ENCODE data around the gene ARFGAP1.

ARFGAP1 gene

DNA sequence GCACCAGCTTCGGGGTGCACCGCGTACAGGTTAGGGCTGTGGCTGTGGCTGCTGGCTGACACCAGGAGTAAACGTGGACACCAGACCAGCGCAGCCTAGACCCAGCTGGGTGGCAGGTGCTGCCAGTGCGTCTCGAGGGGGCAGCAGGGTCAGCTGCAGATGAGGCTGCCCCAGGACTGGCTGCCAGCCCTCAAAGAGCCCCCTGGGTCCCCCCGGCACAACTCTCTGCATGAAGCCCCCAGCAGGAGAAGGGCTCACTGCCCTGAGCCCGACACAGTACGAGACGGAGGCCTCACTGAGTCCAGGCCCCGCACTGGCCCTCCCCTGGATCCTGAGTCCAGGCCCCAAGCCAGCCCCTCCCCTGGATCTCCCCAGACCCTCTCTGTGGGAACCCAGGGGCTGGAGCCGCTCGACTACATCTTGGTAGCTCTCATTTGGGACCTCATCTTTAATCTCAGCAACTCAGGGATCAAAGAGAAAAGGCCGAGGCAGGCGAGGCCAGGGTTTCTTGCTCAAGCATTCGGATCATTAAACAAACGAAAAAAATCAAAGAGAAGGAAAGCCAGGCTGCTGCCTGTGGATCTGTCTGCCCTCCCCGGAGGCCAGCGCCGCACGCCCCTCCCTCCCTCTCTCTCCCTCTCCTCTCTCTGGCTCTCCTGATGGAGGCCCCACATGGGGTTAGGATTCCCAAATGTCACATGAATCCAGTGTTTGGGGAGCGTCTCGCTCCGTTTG lies 11.4 kb upstream of the ARFGAP1 start:
- DNase-seq = no peak

DNA sequence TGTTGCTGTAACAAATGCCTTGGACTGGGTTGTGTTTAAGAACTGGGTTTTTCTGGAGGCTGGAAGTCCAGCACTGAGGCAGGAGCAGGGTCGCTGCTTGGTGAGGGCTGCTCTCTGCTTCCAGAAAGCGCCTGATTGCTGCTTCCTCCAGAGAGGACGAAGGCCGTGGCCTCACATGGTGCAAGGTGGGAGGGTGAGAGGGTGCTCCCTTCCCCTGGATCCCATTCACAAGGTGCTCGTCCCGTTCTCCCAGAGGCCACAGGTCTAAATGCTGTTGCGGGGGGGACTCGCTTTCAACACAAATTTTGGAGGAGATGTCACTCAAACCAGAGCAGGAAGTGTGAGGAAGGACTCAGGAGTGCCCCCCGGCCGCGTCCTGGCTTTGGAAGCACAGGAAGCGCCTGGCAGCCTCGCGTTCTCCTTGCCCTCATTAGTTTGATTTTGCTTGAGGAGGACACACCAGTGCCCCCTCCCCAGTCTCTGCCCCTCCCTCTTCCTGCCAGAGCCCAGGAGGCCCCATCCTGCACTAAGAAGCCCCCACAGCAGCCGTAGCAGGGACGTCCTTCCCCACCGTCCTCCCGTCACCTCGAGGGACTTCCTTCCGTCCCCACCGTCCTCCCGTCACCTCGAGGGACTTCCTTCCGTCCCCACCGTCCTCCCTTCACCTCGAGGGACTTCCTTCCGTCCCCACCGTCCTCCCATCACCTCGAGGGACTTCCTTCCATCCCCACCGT lies 10.7 kb upstream of the ARFGAP1 start:
- no peak for DNase-seq

DNA sequence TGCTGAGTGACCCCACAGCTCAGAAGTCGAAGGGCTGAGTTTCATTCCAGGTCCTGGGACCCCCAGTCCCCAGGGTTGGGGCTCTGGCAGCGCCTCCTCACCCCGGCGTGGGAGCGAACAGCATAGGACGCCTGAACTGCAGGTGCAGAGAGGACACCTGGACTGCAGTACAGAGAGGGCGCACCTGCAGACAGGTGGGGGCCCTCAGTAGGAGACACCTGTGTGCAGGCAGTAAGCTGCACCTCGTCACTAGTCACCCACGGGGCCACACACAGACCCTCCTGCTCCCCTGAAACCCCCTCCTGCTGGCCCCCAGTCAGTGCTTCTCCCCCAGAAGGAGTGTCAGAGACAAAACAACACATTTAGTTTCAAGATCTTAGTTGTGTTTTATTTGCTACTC lies 9.8 kb upstream of the ARFGAP1 start:
- no peak for DNase-seq

DNA sequence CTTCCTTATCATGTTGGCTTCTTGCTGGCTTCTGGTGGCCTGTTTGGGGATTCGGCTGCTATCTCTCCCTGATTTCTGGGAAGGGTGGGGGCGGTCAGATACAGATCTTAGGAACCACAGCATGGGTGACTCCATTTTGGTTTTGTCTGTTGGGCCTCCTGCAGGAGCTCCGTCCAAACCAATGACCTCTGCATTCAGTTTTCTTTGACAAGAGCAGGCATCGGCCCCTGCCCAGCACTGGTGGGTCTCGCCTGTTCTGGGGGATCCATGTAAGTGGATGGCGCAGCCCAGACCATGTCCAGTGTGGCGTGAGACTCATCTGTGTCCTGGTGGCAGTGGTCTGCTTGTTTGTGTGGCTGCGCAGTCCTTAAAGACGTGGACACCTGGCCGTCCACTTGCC lies 8.6 kb upstream of the ARFGAP1 start:
- no peak for DNase-seq

DNA sequence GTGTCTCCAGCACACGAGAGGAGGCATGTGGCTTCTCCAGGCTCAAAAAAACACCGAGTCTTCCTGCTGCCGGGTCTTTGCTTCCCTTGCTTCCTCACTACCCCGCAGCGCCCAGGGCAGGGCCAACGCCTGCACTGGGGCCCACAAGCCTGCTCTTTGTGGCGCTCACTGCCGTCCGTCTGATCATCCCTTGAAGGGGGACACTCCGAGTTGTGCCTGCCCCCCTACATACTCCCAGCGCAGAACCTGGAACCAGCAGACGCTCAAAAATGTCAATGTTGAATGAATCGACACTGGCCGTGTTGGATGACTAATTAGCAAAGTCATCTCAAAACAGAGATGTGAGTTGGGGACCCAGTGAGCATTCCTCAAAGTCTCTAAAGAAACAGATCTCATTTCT lies 8.1 kb upstream of the ARFGAP1 start:
- no peak for DNase-seq

DNA sequence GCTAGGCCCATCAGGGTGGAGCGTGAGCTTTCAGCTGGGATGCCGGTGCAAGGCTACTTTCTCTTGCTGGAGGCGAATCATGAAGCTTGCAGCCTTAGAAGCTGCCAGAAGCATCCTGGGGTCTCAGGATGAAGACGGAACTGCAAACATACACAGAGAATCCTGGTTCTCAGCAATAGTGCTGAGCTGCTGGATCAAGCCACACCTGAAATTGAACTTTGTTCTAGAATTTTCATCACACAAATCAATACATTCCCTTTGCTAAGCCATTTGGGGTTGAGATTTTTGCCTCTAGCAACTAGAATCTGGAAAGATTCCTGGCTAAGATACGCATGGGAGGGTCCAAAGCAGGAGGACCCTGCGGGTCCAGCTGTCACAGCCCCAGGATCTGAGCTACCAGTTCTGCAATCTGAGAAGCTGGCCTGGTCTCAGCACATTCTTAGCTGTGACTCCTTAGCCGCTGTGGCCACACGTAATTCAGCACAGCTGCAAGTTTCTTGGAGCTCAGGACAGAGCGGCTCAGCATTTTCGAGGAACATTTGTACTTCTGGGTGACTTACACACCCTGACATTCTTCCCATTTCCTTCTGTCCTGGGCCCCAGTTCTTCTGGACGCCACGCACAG lies 6.6 kb upstream of the ARFGAP1 start:
- no peak for DNase-seq

DNA sequence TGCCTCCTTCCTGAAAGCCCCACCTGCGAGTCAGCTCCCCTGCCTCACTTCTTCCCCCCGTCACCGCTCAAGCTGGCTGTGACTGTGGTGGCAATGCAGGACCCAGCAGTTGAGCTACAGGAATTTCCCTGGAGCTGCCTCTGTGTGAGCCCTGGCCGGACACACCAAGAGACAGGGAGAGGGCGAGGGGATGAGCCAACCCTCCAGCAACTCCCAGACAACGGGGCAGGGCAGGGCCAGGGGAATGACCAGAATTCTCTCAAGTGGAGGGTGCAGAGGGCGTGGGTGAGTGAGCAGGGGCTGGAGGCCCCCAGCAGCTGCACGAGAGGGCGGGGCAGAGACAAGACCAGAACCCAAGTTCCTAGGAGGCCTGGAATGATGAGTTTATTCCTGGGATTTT lies 4.9 kb upstream of the ARFGAP1 start:
- DNase-seq = no peak

DNA sequence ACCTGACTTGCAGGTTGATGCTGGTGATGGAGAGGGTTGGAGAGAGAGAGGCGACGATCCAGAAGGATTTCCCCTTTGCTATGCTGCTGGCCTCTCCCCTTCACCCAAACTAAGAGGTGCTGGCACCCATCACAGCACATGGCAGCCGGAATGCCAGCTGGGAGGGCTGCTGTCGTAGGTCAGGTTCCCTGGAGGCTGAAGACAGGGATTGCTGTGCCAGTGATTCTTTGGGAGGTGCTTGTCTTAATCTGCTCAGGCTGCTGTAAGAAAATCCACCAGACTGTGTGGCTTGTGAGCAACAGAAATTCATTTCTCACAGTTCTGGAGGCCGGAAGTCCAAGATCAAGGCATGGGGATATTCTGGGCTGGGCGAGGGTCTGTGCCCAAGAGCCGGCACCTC lies 4.4 kb upstream of the ARFGAP1 start:
- DNase-seq = no peak

DNA sequence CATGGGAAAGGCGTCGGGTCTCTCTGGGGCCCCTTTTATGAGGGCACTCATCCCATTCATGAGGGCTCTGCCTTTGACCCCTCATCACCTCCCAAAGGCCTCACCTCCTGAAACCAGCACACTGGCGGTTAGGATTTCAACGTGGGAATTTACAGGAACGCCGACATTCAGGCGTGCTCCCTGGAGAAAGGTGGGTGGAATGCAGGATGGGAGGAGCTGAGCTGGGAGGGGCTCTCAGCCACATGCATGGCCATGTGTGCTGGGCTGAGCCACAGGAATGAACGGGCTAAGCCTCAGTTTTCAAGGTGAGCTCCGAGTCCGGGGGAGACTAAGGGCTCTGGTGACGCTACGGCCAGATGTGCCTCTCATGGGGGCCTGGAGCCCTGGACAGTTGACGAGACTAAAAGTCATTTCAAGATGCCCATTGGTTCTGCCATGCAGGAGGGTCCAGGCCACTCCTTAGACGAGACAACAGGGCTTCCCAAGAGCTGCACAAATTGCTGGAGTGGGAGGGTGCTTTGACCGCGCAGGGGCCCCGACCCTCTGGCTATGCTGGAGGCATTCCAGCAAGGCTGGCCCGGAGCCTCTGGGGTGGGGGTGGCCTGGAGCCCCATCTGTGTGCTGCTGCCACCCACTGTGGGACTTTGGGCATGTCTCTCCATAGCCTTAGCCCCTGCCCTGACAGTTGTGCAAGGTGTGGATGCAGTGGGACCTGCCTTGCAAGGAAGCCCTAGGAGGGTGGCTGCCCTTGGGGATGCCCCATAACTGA lies 3.8 kb upstream of the ARFGAP1 start:
- DNase-seq = no peak

DNA sequence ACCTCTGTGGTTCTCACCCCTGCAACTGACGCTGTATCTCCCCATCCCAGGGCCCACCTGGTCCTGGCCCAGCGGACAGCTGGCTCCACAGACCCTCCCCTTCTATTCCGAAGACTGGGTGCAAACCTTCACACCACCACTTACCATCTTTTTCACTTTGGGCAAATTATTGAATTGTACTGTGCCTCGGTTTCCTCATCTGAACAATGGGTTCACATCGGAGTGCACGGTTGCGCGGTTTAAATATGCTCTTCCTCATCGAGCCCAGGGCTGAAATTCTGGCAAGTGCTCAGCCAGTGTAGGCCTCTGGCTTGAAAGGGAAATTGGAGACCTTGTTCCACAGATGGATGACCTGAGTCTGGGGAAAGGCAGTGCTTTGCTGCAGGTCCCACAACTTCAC lies 2.9 kb upstream of the ARFGAP1 start:
- no peak for DNase-seq

DNA sequence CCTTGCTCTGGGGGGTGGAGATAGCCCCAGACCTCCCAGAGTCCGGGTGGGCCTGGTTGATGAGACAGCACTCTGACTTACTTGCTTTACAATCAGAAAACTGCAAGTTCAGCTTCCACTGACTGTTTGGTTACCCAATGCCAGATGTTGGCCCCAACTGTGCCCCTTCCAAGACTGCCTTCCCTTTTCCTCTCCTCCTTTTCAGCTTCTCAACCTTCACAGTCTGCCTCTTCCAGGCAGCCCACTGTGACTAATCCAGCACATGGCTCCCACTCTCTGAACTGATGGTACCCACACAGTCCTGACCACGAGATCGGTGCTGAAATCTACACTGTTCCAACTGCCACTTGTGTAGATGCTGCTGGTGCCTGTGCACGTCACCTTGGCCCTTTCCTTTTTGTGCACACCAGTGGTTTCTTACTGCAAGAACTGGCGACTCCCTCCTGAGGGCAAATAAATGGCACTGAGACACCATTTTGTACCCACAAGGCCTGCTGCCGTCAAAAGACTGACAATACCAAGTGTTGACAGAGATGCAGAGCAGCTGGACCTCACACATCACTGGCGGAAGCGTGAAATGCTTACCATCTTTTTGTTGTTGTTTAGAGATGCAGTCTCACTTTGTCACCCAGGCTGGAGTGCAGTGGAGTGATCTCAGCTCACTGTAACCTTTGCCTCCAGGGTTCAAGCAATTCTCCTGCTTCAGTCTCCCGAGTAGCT lies 1.8 kb upstream of the ARFGAP1 start:
- DNase-seq = no peak

DNA sequence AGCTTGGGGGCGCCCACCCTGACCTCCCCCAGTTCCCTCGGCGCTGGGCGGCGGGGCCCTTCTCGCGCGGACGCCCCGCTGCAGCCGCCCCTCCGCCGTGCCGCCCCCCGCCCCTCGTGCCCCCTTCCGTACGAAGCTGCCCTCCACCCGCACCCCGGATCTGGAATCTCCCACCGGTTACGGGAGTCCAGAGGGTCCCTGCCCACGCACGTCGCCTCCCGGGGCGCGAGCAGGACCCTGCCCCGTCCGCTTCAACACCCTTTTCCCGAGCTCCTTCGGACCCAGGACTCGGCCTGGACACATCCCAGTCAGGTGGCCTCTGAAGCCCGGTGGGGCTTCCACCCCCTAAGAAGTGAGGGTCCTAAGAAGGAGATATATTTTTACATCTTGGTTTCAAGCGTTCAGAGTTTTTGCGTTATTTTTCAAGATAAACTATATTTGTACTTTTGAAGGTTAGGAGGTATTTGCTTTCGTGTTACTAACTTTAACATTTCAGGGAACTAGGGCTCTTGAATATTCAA lies 506 bp downstream of the ARFGAP1 start:
- no peak for DNase-seq

DNA sequence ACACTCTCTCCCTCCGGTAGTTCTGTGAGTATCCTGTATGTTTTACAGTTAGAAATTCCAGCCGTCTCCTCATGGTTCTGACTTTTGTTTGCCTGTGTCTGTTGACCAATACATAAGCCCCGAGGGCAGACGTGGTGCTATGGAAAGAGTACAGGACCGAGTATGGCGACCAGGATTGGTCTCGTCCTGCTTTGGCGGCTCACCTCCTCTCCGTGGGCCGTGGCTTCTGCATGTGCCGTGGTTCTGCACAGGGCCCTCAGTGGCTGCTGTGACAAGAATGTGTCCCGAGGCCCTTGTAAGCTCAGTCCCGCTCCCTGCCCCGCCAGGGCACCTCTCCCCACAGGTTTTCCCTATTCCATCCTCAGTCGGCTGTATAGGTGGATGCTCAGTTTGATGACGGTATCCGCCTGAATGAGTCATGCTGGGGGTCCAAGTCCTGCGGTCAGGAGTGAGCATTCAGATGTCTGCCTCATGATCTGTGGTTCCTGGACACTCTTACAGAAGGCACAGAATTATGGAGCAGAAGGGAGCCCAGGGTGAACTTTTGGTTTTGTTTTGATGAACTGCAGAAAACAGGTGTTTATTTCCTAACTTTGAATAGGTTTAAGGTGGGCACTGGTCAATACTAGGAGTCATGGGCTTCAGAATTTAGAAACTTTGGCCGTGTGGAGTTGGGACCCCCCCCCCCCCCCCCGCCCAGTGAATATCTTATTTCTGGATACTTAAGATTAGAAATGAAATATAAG lies 1.2 kb downstream of the ARFGAP1 start:
- no peak for DNase-seq

DNA sequence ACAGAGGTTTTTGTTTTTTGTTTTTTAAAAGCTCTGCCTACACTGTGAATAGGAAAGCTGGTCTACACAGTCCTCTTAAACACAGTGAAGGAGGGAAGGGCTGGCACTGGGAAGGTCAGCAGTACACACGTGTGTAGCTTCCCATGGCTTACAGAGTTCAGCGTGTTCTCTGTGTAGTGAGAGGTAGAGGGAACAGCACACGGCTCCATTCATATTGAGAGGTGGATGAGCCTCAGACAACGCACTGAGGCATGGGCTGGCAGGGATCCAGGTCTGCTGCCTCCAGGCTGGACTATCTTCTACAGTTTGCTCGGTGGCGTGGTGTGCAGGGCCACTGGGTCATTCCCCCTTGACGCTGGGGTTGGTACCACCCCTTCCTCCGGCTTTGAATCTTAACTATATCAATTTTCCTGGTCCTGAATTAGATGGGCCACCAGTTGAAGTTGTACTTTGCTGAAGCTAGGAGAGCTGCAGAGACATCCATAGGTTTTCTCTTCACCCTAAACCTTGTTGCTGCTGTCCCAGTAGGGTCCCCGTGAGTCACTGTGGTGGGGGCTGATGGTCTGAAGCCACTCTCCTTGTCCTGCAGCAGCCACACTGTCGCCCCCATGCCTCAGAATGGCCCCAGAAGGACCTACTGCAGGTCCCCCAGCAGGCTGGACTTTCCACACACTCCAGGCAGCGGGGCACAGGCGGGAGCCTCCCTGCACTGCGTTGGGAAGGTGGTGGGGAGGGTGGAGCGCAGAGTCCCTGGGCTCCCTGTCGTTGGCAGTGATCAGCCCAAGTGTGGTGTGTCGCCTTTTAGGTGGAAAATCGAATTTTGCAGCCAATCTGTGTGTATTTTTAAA lies 2.0 kb downstream of the ARFGAP1 start:
- DNase-seq = no peak

DNA sequence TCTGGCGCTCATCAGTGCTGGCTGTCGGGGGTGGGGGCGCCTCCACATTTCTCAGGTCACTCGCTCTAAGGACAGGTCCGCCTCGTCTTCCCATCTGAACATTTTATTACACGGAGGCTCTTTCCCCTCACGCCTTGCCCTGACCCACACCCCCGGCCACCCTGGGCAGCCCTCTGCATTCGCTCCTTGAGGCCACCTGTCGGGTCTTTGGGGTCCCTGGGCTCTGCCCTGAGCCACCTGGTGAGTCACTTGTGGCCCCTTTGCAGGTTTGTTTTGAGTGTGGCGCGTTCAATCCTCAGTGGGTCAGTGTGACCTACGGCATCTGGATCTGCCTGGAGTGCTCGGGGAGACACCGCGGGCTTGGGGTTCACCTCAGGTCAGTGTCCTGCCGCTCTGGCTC lies 3.2 kb downstream of the ARFGAP1 start:
- no peak for DNase-seq

DNA sequence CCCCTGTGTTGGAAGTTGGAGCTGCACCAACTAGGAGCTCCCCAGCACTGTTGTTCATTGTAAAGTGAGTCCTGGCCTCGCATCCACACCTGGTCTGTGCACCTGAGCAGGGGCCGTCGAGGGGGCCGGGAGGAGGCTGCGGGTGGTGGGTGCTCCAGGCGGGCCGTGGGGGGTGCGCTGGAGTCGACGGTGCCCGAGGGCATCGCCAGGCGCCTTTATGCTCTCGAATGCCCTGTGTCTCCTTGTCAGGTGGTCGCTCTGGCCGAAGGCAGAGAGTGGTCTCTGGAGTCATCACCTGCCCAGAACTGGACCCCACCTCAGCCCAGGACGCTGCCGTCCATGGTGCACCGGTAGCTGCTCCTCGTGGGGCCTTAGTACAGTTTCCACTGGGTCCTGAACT lies 4.3 kb downstream of the ARFGAP1 start:
- no peak for DNase-seq

DNA sequence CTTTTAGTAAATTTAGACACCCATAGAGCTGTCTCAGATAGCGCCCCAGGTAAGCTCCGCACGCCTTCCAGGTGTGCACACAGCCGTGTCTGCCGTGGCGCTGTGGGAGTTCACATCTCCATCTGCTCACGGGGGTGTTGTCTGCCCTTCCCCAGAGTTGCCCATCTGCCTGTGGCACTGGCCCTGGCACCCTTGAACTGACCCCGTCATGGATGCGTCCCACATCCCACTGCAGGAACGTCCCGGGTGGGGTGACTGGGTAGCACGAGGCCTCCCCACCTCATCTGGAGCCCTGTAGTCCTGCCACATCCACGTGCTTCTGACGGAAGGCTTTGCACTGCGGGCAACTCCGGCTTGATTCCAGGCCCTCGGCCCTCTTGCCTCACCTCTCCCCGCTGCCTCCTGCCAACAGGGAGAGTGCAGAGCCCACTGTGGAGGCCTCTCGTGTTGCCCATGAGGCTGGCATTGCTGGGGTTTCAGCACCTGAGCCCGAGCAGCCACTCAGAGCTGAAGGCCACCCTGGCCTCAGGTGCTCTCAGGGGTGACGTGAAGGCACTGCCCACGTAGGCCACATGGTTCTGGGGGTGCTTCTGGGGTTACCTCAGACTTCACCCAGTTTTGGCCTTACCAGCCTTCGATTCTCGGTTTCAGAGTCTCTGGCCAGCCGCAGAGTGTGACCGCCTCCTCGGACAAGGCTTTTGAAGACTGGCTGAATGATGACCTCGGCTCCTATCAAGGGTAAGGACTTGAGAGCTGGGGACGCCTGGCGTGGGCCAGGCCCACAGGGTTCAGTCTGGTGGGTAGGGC lies 5.1 kb downstream of the ARFGAP1 start:
- no peak for DNase-seq

DNA sequence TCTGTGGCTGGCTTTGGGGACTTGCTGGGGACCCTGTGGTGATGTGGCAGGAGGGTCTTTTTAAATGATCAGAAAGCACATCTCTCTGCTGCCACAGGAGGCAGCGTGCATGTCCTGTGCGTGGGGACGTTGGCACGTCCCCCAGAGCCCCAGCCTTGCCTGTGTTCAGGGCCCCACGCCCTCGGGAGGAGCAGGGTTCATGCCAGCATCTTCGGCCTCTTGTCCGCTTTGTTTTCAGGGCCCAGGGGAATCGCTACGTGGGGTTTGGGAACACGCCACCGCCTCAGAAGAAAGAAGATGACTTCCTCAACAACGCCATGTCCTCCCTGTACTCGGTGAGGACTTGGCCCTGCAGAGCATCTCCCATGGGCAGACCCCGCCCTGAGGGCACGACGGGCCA lies 6.0 kb downstream of the ARFGAP1 start:
- no peak for DNase-seq

DNA sequence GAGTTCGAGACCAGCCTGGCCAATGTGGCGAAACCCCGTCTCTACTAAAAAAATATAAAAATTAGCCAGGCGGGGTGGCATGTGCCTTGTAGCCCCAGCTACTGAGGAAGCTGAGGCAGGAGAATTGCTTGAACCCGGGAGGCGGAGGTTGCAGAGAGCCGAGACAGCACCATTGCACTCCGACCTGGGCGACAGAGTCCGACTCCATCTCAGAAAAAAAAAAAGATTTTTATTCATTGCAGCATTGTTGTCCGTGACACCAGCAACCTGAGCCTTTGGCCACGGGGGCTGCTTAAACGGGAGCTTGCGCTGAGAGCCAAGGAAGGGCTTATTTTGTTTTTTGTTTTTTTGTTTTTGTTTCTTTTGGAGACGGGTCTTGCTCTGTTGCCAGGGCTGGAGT lies 7.3 kb downstream of the ARFGAP1 start:
- no peak for DNase-seq

DNA sequence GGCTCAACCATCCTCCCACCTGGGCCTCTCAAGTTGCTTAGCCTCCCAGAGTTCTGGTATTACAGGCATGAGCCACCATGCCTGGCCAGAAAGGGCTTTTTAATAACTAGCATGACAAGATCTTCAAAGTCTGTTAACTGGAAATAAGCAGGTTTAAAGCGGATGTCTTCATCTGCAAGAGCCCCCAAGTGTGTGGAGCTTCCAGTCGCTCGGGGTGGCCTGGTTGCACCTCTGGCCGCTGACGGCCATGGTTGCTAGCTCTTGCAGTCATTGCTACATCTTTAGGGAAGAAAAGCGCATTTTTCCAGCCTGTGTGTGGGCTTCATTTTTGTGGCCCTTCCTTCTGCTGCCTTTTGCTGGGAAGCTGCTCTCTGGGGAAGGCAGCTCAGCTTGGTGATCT lies 7.8 kb downstream of the ARFGAP1 start:
- no peak for DNase-seq

Data from CD4-positive, alpha-beta T cell treated with Interleukin-1 beta for 1 hour (primary cell).